COLO668 (cell line): ENCODE results near the gene SRPK3.
"Not testable (repeated sequence)": the region's sequence is repeated elsewhere in the genome, so short reads cannot be mapped to it uniquely, and the experiment has no call there.

Source experiments
- DNase-seq: peaks from one replicate; lab custom pipeline; 2025; ENCODE audit not compliant: unreplicated experiment; lab: John Stamatoyannopoulos, UW

Gene SRPK3

DNA sequence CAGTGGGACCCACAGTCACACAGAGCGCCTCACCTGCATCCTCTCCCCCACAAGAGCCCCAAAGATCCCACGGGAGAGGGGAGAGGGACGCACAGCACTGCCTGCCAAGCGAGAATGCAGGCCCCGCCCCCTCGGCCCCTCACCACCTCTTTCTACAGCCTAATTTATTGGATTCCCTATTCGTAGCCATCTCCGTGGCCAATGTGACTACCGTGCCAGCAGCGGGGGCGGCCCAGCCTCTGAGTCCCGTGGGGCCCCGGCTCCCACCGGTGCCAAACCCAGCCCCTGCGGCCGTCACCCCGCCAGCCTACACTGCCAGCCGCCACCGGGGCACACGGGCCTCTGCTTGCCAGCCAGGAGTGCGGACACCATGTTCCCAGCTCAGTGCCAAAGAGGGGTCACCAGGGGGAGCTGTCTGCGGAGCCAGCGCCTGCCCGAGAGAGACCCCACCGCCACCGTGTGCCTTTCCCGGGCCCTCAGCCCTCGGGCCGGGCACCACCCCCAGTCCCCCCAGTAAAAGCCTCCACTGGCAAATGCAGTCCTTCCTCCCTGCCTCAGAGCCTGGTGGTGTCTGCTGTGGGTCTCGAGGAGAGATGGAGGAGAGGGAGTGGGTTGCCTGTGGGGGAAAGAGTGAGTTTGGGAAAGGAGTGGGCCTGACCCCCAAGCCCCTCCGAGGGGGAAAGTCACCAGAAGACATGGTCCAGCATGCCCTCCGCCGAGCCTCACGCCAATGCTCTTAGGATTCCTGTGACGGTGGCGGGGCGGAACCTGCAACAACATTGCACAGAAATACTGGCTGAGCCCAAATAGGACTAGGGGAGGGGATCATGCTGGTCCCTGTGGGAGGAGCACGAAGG is 36.4 kb upstream of the SRPK3 start:
- no peak for DNase-seq

DNA sequence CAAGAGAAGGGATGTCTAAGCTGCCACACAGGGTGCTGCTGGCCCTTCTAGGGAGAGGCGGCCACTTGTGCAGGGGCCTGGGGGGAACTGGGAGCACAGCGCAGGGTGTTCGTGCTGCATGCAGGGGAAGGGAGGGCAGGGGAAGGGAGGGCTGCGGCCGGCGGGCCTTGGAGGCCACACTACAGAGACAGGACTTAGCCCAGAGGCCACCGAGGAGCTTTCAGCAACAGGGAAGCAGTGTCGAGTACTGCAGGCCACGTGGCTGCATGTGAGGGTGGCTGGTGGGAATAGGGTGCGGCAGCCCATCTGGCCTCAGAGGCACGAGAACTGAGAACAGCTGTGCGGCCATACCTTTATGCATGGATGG is 35.8 kb upstream of the SRPK3 start:
- DNase-seq = peak; percentile 15

DNA sequence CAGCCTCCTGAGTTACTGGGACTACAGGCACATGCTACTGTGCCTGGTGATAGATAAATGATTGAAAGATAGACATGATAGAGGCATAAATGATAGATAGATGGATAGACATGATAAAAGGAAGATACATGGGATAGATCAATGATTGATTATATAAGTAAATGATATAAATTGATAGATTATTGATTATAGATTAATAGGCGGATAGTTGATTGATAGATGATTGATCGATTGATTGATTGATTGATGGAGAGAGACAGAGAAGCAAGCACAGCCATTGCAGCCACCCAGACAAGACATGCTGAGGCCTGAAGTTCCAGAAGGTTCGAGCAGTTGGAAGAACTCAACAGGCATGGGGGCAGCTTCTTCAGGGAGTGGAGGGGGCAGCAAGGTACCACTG is 34.5 kb upstream of the SRPK3 start:
- no peak for DNase-seq

DNA sequence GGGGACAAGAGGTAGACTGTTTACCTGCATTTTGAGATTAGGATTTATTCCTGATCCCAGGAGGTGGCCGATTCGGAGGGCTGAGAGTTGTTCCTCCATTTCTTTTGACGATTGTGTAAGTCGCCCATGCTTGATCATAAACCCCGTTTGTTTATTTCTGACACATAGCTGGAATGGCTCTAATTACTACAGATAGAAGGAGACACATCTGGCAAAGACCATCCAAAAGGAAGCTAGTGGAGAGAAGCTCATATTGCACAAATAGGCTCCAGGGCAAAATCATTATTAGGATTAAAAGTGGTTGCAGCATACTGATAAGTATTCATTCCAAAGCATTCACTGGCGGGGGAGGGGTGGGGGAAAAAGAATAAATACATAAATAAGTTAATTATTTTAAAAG is 33.9 kb upstream of the SRPK3 start:
- not testable (repeated sequence) for DNase-seq

DNA sequence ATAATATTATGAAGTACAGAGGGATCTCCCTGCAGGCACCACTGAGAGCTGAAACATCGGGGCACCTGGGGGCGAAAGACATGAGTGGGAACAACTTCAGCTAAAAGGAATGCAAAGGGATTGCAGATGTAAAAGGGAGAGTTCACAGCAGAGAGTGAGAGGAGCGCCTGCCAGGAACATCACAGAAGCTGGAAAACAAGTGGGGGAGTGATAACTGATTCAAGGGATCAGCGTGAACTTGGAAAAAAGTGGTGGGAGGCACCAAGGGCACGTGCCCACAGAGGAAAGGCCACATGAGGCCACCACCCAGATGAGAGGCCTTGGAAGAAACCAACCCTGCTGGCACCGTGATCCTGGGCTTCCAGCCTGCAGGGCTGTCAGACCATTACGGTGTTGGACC is 31.8 kb upstream of the SRPK3 start:
- not testable (repeated sequence) for DNase-seq

DNA sequence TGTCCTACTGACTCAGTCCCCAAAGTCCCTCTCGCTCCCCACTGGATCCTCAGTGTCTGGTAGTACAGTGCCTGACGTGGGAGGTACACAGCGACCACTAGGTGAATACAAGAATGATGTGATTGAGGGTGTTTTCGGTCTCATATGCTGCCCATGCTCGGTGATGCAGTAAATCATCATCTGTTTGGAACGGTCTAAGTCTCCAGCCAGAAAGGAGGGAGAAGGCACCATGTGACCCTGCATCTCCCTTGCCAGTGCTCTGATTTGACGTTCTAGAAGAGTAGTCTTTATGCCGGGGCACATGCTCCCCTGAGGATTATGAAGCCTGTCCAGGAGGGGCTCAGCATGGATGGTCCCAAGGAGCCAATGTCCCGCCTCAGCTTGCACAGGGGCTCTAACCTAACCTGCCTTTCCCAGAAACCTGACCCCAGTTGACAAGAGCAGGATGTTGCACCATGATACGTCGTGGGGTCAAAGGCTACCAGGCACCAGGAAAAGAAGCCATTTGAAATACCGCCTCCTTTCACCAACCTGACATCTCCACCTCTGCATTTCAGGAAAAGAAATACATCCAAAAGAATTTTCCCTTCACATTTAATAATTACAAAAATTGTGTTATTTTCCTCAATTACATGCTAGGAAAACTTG is 30.6 kb upstream of the SRPK3 start:
- DNase-seq = no peak

DNA sequence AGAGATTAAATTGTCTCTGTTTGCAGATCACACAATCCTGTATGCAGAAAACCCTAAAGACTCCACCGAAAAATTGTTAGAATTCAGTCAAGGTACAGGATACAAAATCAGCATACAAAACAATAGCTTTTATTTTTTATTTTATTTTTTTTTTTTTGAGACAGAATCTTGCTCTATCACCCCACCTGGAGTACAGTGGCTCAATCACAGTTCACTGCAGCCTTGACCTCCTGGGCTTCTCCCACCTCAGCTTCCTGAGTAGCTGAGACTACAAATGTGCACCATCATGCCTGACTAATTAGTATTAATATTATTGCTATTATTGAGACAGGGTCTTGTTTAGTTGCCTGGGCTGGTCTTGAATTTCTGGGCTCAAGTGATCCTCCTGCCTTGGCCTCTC is 25.7 kb upstream of the SRPK3 start:
- no peak for DNase-seq

DNA sequence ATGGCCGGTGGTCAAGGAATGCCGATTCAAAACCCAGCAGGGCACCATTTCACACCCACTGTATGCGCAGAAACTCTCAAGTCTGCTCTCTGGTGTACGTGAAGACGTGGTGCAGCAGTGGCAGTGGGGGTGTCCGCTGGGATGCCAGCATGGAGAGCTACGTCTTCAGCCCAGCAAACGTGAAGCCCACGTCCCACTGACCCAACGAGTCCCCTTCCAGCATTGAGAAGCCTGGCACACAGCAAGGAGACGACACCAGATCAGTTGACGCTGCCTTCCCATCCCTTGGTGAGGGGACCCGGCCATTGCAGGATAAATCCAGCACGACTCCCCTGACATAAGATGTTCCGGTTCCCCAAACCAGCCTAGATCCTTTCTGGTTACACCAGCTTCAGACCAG is 19.0 kb upstream of the SRPK3 start:
- DNase-seq = no peak

DNA sequence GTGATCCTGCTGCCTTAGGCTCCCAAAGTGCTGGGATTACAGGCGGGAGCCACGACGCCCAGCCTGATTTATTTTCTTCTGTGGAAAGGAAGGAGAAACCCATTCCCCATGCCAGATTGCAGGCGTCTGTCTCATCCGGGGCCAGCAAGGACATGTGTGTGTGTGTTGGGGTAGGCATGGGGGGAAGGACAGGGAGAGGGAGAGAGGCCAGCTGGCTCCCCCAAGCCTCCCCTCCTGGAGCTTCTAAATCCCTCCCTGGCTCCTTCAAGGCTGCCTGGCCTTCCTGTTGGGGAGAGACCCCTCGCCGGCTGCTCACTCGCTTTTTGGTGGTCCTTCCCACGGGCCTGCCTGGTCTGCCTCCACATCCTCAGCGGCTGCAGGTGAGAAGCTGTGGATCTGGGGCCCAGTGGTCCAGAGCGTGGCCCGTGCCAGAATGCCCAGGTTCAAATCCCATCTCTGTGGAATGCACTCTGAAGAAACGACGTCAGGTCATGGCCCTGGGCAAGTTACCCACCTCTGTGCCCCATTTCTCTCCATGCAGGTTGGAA is 18.1 kb upstream of the SRPK3 start:
- no peak for DNase-seq

DNA sequence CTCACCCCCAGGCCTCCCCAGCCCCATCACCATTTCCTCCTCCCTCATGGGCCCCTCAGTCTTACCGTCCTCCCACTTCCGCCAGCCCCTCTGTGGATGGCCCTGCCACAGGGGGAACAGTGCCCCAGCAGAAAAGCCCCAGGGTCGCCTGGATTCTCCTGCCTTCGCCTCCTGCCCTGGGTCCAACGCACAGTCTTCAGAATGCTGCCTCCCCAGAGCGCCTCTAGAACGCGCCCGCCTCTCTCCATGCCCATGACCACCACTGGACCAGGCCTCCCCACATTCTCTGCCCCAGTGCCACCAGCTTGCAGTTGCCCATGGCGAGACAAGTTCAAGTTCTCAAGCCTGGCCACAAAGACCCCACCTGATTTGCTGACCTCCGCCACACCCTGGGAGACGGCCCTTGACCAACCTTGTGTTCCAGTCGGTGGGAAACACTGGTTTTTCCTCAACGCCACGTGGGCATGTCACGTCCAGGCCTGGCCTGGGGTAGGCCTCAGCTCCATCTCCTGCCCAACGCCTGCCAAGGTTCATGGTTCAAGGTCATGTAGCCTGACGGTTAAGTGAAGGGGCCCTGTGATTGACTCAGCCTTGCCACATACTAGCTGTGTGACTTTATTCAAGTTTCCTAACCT is 17.4 kb upstream of the SRPK3 start:
- no peak for DNase-seq

DNA sequence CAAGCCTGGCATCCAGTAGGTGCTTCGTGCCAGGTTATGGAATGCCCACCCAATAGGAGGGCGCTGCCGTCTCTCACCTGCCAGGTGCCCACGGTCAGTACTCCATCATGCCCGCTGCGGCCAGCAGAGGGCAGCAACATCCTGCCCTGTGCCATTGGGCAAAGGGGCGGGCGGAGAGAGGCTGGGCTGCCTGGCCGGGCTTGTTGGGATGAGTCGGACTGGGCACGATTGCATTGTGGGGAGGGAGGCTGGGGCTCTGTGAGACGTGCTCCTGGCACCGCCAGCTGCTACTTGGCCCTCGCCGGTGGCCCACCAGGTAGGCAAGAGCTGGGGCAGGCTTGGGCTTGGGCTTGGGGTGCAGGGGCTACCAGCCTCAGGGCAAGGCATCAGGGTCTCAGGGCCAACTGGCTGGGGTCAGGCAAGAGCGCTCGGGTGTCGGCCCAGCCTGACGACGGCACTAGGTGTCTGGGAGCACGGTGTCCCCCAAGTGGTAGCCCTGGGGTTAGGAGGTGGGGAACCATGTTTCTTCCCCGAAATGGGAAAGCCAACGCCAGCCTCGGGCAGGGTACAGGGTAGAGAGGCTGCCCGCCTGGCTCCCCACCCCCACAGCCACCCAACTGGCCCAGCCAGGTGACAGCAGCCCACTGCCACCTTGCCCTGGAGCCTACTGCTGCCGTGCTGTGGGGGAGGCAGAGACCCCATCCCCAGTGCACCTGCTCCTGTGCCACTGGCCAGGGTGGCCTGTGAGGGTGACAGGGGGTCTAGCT is 16.7 kb upstream of the SRPK3 start, which contains the start of gene PLXNB3:
Gene PLXNB3 (plus strand): TSS at position 261 of the 767 bp plus-strand sequence. CDS start 1,287 bp downstream, outside the sequence.
- peak; percentile 91 for DNase-seq

DNA sequence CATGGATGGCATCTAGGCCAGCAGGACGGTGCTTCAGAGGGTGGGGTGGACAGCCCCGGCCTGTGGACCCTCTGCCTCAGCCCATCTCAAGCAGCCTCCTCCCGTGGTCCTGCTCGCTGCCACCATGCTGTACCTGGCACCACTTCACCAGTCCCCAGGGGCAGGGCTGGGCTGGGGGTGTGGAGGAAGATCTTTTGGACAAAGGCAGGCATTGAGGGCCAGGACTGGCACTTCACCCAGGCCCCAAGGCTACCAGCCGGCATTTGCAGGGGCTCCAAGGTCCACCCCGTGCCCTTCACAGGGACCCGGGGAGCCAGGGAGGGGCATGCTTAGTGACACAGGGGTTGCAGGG is 16.1 kb upstream of the SRPK3 start:
- no peak for DNase-seq

DNA sequence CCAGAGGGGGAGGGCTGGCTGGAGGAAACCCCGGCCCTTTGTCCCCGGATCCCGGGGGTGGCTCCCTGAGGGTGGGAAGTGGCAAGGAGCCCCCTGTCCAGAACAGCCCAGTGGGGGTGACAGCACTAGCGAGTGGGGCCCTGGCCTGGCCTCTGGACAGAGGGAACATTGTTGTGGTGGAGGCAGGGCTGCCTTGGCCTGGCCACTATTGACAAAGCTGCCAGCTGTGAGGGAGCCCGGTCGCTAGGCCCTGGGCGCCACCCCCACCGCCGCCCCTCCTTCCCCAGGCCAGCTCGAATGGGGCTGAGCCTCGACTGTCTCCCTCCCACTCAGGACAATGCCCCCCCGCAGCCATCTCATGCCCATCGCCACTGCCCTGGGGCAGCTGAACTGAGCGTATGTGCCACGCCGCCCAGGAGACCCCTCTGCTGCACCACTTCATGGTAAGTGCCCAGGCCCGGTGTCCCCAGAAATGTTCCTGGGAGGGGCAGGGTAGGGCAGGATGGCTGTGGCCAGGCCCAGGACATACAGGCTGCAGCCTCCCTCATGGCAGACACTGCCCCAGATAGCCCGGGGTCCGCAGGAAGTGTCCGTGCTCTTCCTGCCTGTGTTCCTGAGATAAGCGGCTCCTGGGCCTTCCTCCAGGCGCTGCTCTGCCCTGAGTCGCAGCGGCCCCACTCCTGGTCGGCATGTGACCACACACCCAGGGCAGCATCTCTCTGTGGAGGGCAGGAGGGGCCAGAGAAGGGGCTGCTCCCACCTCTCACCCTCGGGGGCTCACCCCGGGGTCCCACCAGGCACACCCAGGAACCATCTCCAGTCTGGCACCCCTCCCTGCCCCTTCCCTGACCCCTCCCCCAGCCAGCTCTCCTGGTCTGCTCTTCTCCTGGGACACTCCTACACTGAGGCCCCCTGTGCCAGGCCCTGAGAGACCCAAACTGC is 15.4 kb upstream of the SRPK3 start:
- peak; percentile 53 for DNase-seq

DNA sequence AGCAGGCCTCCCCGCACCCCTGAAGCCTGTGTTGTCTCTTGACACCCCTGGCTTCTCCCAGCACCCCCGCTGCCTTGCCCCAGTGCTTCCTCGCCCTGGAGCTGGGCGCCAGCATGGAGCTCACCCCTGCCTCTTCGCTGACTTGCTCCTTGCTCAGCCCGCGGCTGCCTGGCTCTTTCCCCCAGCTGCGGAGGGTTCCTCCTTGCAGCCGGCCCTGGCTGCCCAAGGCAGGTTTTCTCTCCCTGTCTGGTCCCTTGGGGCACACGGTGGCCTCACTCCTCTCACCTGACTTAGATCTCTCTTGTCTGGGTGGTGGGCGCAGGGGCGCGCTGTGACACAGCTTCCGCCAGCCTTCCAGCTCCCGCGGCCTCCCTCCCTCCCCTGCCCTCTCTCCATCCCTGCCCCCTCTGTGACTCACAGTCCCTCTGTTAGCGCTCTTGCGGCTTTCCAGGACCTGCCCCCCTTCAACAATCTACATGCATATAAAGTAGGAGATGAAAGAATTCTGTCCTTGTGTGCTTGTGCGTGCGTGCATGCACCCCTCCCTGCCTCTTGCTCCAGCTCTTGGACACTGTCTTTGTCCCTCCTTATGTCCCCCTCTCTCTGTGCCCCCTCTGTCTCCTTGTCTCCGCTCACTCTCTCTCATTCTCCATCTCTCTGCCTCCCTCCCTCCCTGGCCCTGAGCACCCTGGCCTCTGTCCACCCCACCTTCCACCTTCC is 14.6 kb upstream of the SRPK3 start:
- DNase-seq = peak; percentile 64

DNA sequence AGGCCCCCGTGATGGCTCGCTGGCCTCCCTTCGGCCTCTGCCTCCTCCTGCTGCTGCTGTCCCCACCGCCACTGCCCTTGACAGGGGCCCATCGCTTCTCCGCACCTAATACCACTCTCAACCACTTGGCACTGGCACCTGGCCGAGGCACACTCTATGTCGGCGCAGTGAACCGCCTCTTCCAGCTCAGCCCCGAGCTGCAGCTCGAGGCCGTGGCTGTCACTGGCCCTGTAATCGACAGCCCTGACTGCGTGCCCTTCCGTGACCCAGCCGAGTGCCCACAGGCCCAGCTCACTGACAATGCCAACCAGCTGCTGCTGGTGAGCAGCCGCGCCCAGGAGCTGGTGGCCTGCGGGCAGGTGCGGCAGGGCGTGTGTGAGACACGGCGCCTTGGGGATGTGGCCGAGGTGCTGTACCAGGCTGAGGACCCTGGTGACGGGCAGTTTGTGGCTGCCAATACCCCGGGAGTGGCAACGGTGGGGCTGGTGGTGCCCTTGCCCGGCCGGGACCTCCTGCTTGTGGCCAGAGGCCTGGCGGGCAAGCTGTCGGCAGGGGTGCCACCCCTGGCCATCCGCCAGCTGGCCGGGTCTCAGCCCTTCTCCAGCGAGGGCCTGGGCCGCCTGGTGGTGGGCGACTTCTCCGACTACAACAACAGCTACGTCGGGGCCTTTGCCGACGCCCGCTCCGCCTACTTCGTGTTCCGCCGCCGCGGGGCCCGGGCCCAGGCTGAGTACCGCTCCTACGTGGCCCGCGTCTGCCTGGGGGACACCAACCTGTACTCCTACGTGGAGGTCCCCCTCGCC is 13.8 kb upstream of the SRPK3 start:
- peak; percentile 64 for DNase-seq

DNA sequence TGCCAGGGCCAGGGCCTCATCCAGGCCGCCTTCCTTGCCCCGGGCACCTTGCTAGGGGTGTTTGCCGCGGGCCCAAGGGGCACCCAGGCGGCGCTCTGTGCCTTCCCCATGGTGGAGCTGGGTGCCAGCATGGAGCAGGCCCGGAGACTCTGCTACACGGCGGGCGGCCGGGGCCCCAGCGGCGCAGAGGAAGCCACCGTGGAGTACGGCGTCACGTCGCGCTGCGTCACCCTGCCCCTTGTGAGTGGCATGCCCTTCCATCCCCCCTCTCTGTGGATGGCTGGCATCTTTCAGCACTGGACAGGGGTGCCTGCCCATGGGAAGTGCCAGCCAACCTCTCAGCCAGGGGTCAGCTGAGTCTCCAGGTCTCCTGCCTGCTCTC is 13.2 kb upstream of the SRPK3 start:
- no peak for DNase-seq

DNA sequence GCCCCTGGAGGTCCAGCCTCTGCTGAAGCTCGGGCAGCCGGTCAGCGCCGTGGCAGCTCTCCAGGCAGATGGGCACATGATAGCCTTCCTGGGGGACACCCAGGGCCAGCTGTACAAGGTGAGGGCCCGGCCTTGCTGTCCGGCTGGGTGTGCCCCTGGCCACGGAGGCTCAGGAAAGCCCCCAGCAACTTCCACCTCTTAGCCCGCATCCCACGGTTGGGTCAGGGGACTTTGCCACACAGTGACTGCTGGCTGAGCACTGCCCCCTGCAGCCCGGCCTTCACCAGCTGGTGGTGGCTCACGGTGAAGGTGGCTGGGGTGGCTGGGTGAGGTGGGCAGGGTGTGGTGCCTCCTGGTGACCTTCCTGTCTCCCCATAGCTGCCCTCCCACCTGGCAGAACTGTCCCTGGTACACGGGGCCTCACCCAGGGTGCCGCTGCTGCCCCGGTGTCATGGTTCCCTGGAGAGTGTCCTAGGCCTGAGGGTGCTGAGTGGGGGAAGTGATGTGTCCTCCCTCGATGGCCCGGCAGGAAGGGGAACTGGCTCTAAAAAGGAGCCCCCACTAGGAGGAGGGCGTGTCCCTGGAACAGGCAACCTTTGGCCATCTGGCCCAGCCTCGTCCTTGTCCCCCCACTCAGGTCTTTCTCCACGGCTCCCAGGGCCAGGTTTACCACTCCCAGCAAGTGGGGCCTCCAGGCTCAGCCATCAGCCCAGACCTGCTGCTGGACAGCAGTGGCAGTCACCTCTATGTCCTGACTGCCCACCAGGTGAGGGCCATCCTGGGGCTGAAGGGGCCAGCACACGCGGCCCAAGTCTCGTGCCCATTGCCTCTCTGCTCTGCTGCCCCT is 12.3 kb upstream of the SRPK3 start:
- no peak for DNase-seq
